Left lung (tissue), 10 donors: ENCODE data around the gene DNMT3A. TPM values are rescaled to one million over a fixed set of nuclear protein-coding genes. Genes with fewer than 3 reads are reported as not detected.

Source experiments
- ATAC-seq: fragments of 200-7000 bp; cut with Tn5 transposase; one replicate; pipeline ENCODE4 v1.9.1; 2020; ENCODE audit warnings: moderate library complexity
- DNase-seq, 4 donors: peaks; one replicate each; pipeline ENCODE4 v3.0.0-alpha.2; 2013 to 2020
- H3K27ac ChIP-seq, 2 donors: fragments of 200-600 bp; sonication (generic) in 1 of 2; one replicate each; pipeline versions ENCODE4 v1.5.0 to v1.8.0; 2020 to 2021
- H3K27me3 ChIP-seq, 2 donors: fragments of 200-600 bp; sonication (generic) in 1 of 2; one replicate each; pipeline versions ENCODE4 v1.5.0 to v1.8.0; 2020 to 2021
- H3K36me3 ChIP-seq, 2 donors: fragments of 200-600 bp; sonication (generic) in 1 of 2; one replicate each; pipeline versions ENCODE4 v1.5.0 to v1.8.0; 2020 to 2021
- H3K4me1 ChIP-seq, 2 donors: fragments of 200-600 bp; one replicate each; pipeline ENCODE4 v1.8.0; 2021
- H3K4me3 ChIP-seq, 2 donors: fragments of 200-600 bp; sonication (generic) in 1 of 2; one replicate each; pipeline versions ENCODE4 v1.5.0 to v1.8.0; 2020 to 2021; ENCODE audit warnings: mild to moderate bottlenecking in 1 of 2
- H3K9me3 ChIP-seq, 2 donors: fragments of 200-600 bp; sonication (generic) in 1 of 2; one replicate each; pipeline versions ENCODE4 v1.5.0 to v1.8.0; 2020 to 2021
- CTCF ChIP-seq, 2 donors: fragments of 200-600 bp; sonication (generic) in 1 of 2; IDR thresholded peaks; one replicate each; pipeline versions ENCODE4 v1.5.0 to v1.8.0; 2021; ENCODE audit warnings: antibody characterized with exemption in 2 of 2
- intact Hi-C, 2 donors: fragments of 100-400 bp; cut with DNase I; formaldehyde crosslinking; loops; one replicate each; pipeline versions ENCODE4 v1.11.2 to v1.14.2; 2022
- polyA plus RNA-seq, 6 donors: library from polyadenylated mRNA; unstranded; fragments of 120-200 nt; gene quantifications; one replicate each; pipeline ENCODE4 v1.2.1, GENCODE V29; 2013; ENCODE audit not compliant: insufficient read length in 6 of 6
- total RNA-seq, 2 donors: library from RNA; stranded (reverse); fragmentation: NEBNext Ultra II Directional; extraction: Animal tissue kit (Norgen Biotek cat#: 25700); gene quantifications; one replicate each; pipeline ENCODE4 v1.2.1, GENCODE V29; 2021
- donor health status: DM: no; HTN: yes; CAD: no.
- donor health status: DM: no; HTN: no; CAD: no.

Gene DNMT3A
- total and polyA plus RNA-seq, 8 donors: 37.5 to 123 (median 100) TPM

GRCh38 chr2:25247792-25248512 is 93.8 kb downstream of the DNMT3A start:
- Histone ChIP-seq H3K9me3 (no peaks in the 10 kb centered on the region), H3K27me3 (no peaks in the 10 kb centered on the region), H3K36me3 (peaks cover 0 to 52% of the 10 kb centered on the region in 2 donors), H3K27ac (no peak overlapping the region), H3K4me3 (no peak overlapping the region), H3K4me1 (peaks cover 3 to 18% of the 10 kb centered on the region in 2 donors)
- intact Hi-C loops: no loop called here
- ATAC-seq (no peak), DNase-seq (no peak)
- TF ChIP-seq CTCF (IDR thresholded peaks at IDR 0.05): no peak

GRCh38 chr2:25246558-25247290 is 95.0 kb downstream of the DNMT3A start:
- Histone ChIP-seq H3K4me1 (peaks cover 3 to 10% of the 10 kb centered on the region in 2 donors), H3K9me3 (no peaks in the 10 kb centered on the region)

GRCh38 chr2:25246001-25246400 is 95.7 kb downstream of the DNMT3A start:
- TF ChIP-seq CTCF (IDR thresholded peaks at IDR 0.05): no peak
- no peak overlapping the region for H3K4me3 ChIP-seq
- DNase-seq (no peak), ATAC-seq (no peak)
- H3K9me3 ChIP-seq: no peaks in the 10 kb centered on the region
- H3K27me3 ChIP-seq: no peaks in the 10 kb centered on the region
- peaks cover 0 to 71% of the 10 kb centered on the region in 2 donors for H3K36me3 ChIP-seq
- H3K27ac ChIP-seq: no peak overlapping the region
- H3K4me1 ChIP-seq: peaks cover 0 to 3% of the 10 kb centered on the region in 2 donors
- intact Hi-C loops: no loop called here

More at GRCh38 chr2:25246558-25247290, 95.0 kb downstream of the DNMT3A start:
- intact Hi-C loops: no loop called here
- no peak for TF ChIP-seq CTCF (IDR thresholded peaks at IDR 0.05)
- Histone ChIP-seq H3K27ac (no peak overlapping the region), H3K27me3 (no peaks in the 10 kb centered on the region), H3K36me3 (peaks cover 0 to 64% of the 10 kb centered on the region in 2 donors), H3K4me3 (no peak overlapping the region)
- DNase-seq: no peak
- no peak for ATAC-seq

- H3K4me1 ChIP-seq: no peaks in the 10 kb centered on the region
- DNase-seq: no peak
- H3K36me3 ChIP-seq: peaks cover 0 to 80% of the 10 kb centered on the region in 2 donors
- no peak for TF ChIP-seq CTCF (IDR thresholded peaks at IDR 0.05)
- no peak overlapping the region for H3K4me3 ChIP-seq
- no peaks in the 10 kb centered on the region for H3K9me3 ChIP-seq
- intact Hi-C loops: no loop called here
- no peak overlapping the region for H3K27ac ChIP-seq
- no peaks in the 10 kb centered on the region for H3K27me3 ChIP-seq
- ATAC-seq: no peak
These were observed 96.6 kb downstream of the DNMT3A start for GRCh38 chr2:25245141-25245540.

- Histone ChIP-seq H3K36me3 (peaks cover 0 to 91% of the 10 kb centered on the region in 2 donors), H3K27me3 (no peaks in the 10 kb centered on the region), H3K4me1 (no peaks in the 10 kb centered on the region), H3K9me3 (no peaks in the 10 kb centered on the region), H3K27ac (no peak overlapping the region), H3K4me3 (no peak overlapping the region)
- no peak for TF ChIP-seq CTCF (IDR thresholded peaks at IDR 0.05)
- DNase-seq (no peak), ATAC-seq (no peak)
- intact Hi-C loops: no loop called here
These were observed 97.7 kb downstream of the DNMT3A start for GRCh38 chr2:25243995-25244394.
